PC-9 (cell line): Measurements from ENCODE around the gene SYT7. TPM values are rescaled to one million over a fixed set of nuclear protein-coding genes. Genes with fewer than 3 reads are reported as not detected.

ENCODE experiments used
- BruUV-seq: library from RNA; stranded (reverse); fragments of 400-500 nt; replicated peaks from 2 replicates; lab custom pipeline; 2021; lab: Mats Ljungman, UMichigan
- CTCF ChIA-PET: fragments of 300-600 bp; sonication (Branson Sonifier 250); formaldehyde crosslinking; loops from one replicate; lab custom pipeline; 2022; ENCODE audit warnings: antibody characterized with exemption; lab: Charles Lee
- POLR2A ChIA-PET: fragments of 300-600 bp; sonication (Branson Sonifier 250); formaldehyde crosslinking; loops from one replicate; lab custom pipeline; 2022; ENCODE audit warnings: antibody characterized with exemption; ENCODE audit not compliant: unreplicated experiment; lab: Charles Lee
- DNase-seq, 2 experiments: peaks; one replicate each; pipeline versions ENCODE4 v3.0.0 to v3.0.0-alpha.2; 2015 to 2022; ENCODE audit warnings: mixed read lengths in 1 of 2
- H2AFZ ChIP-seq: fragments of 200-600 bp; sonication (generic); 2 replicates; pipeline ENCODE4 v1.8.1; 2017; ENCODE audit warnings: antibody characterized with exemption
- H3F3A ChIP-seq: fragments of 200-600 bp; sonication (generic); 2 replicates; pipeline ENCODE4 v1.8.1; 2017; ENCODE audit warnings: antibody characterized with exemption, mild to moderate bottlenecking, low read depth; ENCODE audit not compliant: insufficient read depth
- H3K27ac ChIP-seq: fragments of 200-600 bp; sonication (generic); 2 replicates; pipeline ENCODE4 v1.6.1; 2016; ENCODE audit warnings: mixed run types
- H3K27me3 ChIP-seq: fragments of 200-600 bp; sonication (generic); 2 replicates; pipeline ENCODE4 v1.6.1; 2016; ENCODE audit warnings: low read depth, mixed run types; ENCODE audit not compliant: insufficient read depth
- H3K36me3 ChIP-seq: fragments of 200-600 bp; sonication (generic); 2 replicates; pipeline ENCODE4 v1.6.1; 2016; ENCODE audit warnings: low read depth, mixed run types
- H3K4me1 ChIP-seq: fragments of 200-600 bp; sonication (generic); replicated peaks from 2 replicates; pipeline ENCODE4 v1.6.1; 2016; ENCODE audit warnings: mixed run types; ENCODE audit not compliant: insufficient read depth
- H3K4me2 ChIP-seq: fragments of 200-600 bp; sonication (generic); 2 replicates; pipeline ENCODE4 v1.6.1; 2017; ENCODE audit warnings: mixed run types
- H3K4me3 ChIP-seq: fragments of 200-600 bp; sonication (generic); 2 replicates; pipeline ENCODE4 v1.6.1; 2016; ENCODE audit warnings: mixed run types
- H3K79me2 ChIP-seq: fragments of 200-600 bp; sonication (generic); 2 replicates; pipeline ENCODE4 v1.6.1; 2017; ENCODE audit warnings: low read depth, mixed run types
- H3K9me2 ChIP-seq: fragments of 200-600 bp; sonication (generic); 2 replicates; pipeline ENCODE4 v1.8.1; 2017; ENCODE audit warnings: mild to moderate bottlenecking; ENCODE audit not compliant: insufficient read depth
- H3K9me3 ChIP-seq: fragments of 200-600 bp; sonication (generic); 2 replicates; pipeline ENCODE4 v1.8.1; 2016; ENCODE audit warnings: low read depth; ENCODE audit not compliant: insufficient read depth
- H4K20me1 ChIP-seq: fragments of 200-600 bp; sonication (generic); 2 replicates; pipeline ENCODE4 v1.8.1; 2017; ENCODE audit not compliant: insufficient read depth
- CTCF ChIP-seq: fragments of 200-600 bp; sonication (generic); conservative IDR thresholded peaks from 2 replicates; pipeline ENCODE4 v1.6.1; 2017; ENCODE audit warnings: mixed run types, antibody characterized with exemption, mild to moderate bottlenecking, moderate library complexity
- EZH2 ChIP-seq: fragments of 200-600 bp; sonication (generic); IDR thresholded peaks from 2 replicates; pipeline ENCODE4 v1.8.0; 2017; ENCODE audit warnings: antibody characterized with exemption, low read depth
- intact Hi-C: fragments of 100-400 bp; cut with micrococcal nuclease; formaldehyde crosslinking; loops from one replicate; pipeline ENCODE4 v1.10.0; 2022; ENCODE audit not compliant: unreplicated experiment
- total RNA-seq: library from RNA; stranded (reverse); gene quantifications from 2 replicates; pipeline ENCODE4 v1.2.3, GENCODE V29; 2021

The SYT7 gene
- total RNA-seq, 1 experiment from 2014 or later, result 4.0 TPM

DNA sequence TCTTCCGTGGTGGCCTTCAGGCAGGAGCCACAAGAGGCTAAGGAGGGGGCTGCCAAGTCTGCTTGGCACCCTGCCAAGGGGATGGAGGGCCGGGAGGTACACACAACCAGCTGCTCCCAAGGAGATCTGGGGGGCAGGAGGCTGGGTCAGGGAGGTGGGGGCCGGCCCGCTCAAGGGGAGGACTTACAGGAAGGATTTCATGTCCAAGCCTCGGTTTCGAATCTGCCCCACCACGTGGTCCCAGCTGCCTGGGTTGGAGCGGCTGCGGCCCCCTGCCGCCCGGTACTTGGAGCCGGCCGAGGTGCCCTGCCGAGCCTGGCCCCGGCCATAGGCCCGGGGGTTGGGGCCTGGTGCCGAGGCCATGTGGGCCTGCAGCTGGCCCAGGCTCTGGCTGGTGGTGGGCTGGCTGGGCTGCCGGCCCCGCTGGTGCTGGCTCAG, 38.8 kb downstream of the SYT7 start:
- no peaks in the 10 kb centered on the region for H3K79me2 ChIP-seq
- ChIA-PET POLR2A (no interaction called here), CTCF (interaction anchor here (0.7 to 1.2 kb wide), 3 partner anchors 10 to 190 kb away, joined by 3 to 9 read pairs (median 3); no protein-coding TSS in a partner anchor)
- no peak for TF ChIP-seq EZH2
- TF ChIP-seq CTCF, result no peak
- no peak for DNase-seq
- no TSS peak for BruUV-seq
- H3K9me2 ChIP-seq, result no peaks in the 10 kb centered on the region
- no peak overlapping the region for H3K27ac ChIP-seq
- no peak overlapping the region for H2AFZ ChIP-seq
- no peak overlapping the region for H3K4me2 ChIP-seq
- no peaks in the 10 kb centered on the region for H3K36me3 ChIP-seq
- no peaks in the 10 kb centered on the region for H3K27me3 ChIP-seq
- H3K4me1 ChIP-seq, result peaks cover 25% of the 10 kb centered on the region
- no peaks in the 10 kb centered on the region; the same call in 1 of the 2 replicates for H3F3A ChIP-seq
- no peaks in the 10 kb centered on the region for H3K9me3 ChIP-seq
- H3K4me3 ChIP-seq, result no peak overlapping the region
- intact Hi-C loops, result no loop called here
- no peaks in the 10 kb centered on the region for H4K20me1 ChIP-seq

DNA sequence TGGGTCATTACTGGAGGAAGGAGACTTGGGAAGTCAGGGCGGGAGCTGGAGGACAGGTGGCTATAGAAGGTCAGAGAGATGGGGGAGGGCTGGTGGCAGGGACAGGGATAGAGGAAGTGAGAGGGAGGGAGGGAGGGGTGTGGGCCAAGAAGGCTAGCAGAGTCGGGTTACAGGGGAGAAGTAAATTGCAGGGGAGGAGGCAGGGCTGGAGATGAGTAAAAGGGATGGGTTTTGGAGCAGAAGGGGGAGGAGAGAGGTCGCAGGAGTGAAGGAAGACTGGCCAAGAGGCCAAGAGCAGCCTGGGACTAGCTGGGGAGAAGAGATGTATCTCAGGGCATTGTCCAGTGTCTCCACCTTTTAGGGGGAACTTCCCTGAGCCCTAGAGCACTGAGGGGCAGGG, 39.3 kb downstream of the SYT7 start:
- H2AFZ ChIP-seq, result no peak overlapping the region
- no peak overlapping the region for H3K4me2 ChIP-seq
- intact Hi-C loops, result no loop called here
- no peaks in the 10 kb centered on the region for H3K27me3 ChIP-seq
- DNase-seq, result peak in 1 of 2 experiments; percentile 34
- ChIA-PET POLR2A (no interaction called here), CTCF (interaction anchor here (0.7 to 1.2 kb wide), 3 partner anchors 97 to 206 kb away, joined by 3 to 6 read pairs (median 3); no protein-coding TSS in a partner anchor)
- no peaks in the 10 kb centered on the region for H4K20me1 ChIP-seq
- BruUV-seq, result no TSS peak
- TF ChIP-seq EZH2 (no peak), CTCF (no peak)
- H3K27ac ChIP-seq, result no peak overlapping the region
- no peaks in the 10 kb centered on the region for H3K9me3 ChIP-seq
- peaks cover 25% of the 10 kb centered on the region for H3K4me1 ChIP-seq
- H3F3A ChIP-seq, result no peaks in the 10 kb centered on the region; the same call in 1 of the 2 replicates
- H3K79me2 ChIP-seq, result no peaks in the 10 kb centered on the region
- H3K4me3 ChIP-seq, result no peak overlapping the region
- H3K9me2 ChIP-seq, result no peaks in the 10 kb centered on the region
- no peaks in the 10 kb centered on the region for H3K36me3 ChIP-seq

GRCh38 chr11:61540528-61540927, 40.3 kb downstream of the SYT7 start:
- POLR2A ChIA-PET, result no interaction called here
- H2AFZ ChIP-seq, result no peak overlapping the region
- H3K9me3 ChIP-seq, result no peaks in the 10 kb centered on the region
- intact Hi-C loops, result no loop called here
- H3K27ac ChIP-seq, result no peak overlapping the region
- H3K9me2 ChIP-seq, result no peaks in the 10 kb centered on the region
- H3K4me2 ChIP-seq, result no peak overlapping the region
- no peaks in the 10 kb centered on the region; the same call in 1 of the 2 replicates for H3F3A ChIP-seq
- H4K20me1 ChIP-seq, result no peaks in the 10 kb centered on the region
- peaks cover 25% of the 10 kb centered on the region for H3K4me1 ChIP-seq
- H3K36me3 ChIP-seq, result no peaks in the 10 kb centered on the region
- H3K4me3 ChIP-seq, result no peak overlapping the region
- no peaks in the 10 kb centered on the region; the same call in 1 of the 2 replicates for H3K27me3 ChIP-seq
- CTCF ChIA-PET, result no interaction called here
- H3K79me2 ChIP-seq, result no peaks in the 10 kb centered on the region
- no peak for DNase-seq
- TF ChIP-seq CTCF, result no peak
- TF ChIP-seq EZH2, result no peak
- no TSS peak for BruUV-seq
